Measurements from ENCODE around the gene TPGS1.
A peak's percentile ranks its signal among the peaks of the same experiment; 100 is the strongest.

TPGS1 gene

GRCh38 chr19:519449-519865, 12.2 kb downstream of the TPGS1 start:
- DNase-seq = no peak

- DNase-seq = no peak
Observed at GRCh38 chr19:522726-523125, 15.4 kb downstream of the TPGS1 start.

GRCh38 chr19:524062-524674, 16.9 kb downstream of the TPGS1 start:
- peak; percentile 24 for DNase-seq

- no peak for DNase-seq
Observed at GRCh38 chr19:525029-525428, 17.7 kb downstream of the TPGS1 start.

GRCh38 chr19:525857-526419, 18.6 kb downstream of the TPGS1 start:
- no peak for DNase-seq

DNA sequence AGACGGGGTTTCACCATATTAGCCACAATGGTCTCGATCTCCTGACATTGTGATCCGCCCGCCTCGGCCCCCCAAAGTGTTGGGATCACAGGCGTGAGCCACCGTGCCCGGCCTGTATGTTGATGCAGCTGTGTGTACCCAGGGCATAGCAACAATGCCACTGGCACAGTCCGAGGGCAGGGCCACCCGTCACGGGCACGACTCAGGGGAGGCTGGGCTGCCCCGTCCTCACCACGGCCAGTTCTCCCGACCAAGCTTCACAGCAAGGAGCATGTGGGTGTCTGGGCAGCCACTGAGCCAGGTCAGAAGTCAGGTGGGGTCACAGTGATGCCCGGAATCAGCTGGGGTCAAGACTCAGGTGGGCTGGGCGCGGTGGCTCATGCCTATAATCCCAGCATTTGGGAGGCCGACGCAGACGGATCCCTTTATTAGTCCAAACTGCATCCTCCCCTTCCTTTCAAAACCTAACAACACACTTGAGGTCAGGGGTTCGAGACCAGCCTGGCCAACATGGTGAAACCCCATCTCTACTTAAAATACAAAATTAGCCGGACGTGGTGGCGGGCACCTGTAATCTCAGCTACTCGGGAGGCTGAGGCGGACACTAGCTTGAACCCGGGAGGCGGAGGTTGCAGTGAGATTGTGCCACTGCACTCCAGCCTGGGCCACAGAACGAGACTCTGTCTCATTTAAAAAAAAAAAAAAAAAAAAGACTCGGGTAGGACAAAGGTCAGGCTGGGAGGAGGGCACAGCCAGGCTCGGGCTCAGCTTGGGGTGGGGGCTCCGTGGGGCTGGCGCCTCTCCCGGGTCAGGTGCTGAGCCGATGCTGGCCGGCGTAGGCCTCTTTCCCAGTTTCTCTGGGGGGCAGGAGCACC, 23.1 kb downstream of the TPGS1 start:
- DNase-seq = no peak

- DNase-seq = peak; percentile 84
Observed at GRCh38 chr19:531009-531752, 23.9 kb downstream of the TPGS1 start.

DNA sequence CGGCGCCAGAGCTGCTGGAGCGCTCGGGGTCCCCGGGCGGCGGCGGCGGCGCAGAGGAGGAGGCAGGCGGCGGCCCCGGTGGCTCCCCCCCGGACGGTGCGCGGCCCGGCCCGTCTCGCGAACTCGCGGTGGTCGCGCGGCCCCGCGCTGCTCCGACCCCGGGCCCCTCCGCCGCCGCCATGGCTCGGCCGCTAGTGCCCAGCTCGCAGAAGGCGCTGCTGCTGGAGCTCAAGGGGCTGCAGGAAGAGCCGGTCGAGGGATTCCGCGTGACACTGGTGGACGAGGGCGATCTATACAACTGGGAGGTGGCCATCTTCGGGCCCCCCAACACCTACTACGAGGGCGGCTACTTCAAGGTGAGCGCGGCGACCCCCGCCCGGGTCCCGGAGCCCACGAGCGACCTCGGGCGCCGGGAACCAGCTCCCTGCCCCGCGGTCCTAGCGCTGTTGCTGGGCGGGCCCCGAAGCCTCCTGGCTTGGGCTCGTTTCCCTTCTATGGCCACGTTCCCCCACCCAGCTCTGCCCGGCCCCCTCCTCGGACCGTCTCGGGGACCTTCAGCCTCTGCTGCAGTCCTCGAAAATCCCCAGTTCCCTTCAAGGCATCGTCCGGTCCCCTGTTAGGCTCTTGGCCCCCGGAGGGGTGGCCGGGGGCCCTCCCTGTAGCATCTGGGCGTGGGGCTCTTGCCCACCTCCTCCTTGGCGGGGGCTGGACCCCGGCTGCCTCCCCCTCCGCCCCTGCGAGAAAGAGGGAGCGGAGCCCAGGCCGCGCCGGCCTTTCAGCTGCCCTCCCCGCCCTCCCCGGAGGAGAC, 24.7 kb downstream of the TPGS1 start, which contains the start of gene CDC34:
Gene CDC34 (plus strand): TSS at position 8 of the 808 bp plus-strand sequence. CDS start 172 bp downstream, at position 180.
- no peak for DNase-seq

DNA sequence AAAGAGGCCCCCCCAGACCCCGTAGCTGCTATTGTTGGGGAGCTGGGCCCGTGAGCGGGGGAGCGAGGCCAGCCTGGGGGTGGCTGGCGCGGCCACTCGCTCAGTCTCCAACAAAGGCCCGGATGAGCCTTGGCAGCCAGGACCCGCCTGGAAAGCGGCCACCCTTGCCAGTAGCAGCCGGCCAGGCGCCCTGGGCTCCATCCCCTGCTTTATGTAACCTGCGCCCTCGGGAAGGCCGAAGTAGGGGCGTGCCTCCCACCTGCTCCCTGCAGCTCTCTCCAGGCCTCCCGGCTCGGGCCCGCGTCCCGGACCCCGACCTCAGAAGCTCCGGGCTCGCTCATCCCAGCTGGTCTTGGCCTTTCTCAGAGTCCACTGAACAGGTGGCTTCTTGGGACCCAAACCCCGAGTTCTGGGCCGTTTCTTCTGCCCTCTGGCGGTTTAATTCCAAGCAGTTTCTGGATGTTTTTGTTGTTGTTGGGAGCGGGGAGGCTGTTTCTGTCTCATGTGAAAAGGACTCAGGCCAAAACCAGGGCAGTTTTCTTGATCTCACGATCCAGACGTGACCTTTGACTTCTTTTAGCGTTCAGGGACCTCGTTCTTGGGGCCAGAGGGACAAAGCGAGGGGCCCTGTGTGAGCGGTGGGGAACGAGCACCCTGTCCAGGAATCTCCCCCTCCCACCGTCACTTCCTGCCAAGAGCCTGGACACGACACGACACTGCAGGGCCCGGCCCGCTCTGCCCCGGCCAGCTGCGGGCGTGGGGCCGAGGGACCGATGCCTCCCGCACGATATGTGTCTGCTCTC, 25.5 kb downstream of the TPGS1 start:
- peak; percentile 61 for DNase-seq

GRCh38 chr19:533364-534058, 26.2 kb downstream of the TPGS1 start:
- DNase-seq = no peak

DNA sequence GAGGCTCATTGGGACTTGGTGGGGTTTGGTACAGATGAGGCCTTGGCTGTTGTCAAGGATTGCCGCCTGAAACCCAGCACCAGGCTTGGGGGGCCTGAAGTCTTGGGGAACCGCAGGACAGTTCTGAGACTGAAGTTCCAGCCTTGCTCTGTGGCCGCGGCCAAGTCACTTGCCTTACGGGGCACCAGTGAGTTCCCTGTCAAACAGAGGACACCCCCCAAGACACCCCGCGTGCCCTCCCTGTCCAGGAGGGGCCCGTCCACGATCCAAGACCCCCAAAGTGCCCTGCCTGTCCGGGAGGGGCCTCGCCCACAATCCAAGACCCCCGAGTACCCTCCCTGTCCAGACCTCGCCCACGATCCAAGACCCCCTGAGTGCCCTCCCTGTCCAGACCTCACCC, 26.8 kb downstream of the TPGS1 start:
- no peak for DNase-seq

- no peak for DNase-seq
Observed at GRCh38 chr19:535017-535835, 27.9 kb downstream of the TPGS1 start.

GRCh38 chr19:536031-536880, 29.0 kb downstream of the TPGS1 start:
- no peak for DNase-seq

DNA sequence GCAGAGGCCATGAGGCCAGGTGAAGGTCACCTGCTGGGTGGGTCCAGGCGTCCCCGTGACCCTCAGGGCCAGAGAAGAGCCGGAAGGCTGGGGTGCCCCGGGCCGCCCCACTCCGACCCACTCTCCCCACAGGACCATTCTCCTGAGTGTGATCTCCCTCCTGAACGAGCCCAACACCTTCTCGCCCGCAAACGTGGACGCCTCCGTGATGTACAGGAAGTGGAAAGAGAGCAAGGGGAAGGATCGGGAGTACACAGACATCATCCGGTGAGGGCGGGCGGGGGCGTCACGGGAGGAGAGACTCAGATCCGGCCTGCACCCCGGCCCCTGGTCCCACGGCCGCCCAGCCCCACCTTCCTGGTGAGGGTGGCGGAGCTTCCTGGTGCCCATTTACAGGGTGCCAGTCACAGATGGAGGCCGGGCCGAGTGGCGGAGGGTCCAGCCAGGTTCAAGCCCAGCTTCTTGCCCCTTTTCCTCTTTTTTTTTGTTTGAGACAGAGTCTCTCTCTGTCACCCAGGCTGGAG, 29.6 kb downstream of the TPGS1 start:
- DNase-seq = no peak

DNA sequence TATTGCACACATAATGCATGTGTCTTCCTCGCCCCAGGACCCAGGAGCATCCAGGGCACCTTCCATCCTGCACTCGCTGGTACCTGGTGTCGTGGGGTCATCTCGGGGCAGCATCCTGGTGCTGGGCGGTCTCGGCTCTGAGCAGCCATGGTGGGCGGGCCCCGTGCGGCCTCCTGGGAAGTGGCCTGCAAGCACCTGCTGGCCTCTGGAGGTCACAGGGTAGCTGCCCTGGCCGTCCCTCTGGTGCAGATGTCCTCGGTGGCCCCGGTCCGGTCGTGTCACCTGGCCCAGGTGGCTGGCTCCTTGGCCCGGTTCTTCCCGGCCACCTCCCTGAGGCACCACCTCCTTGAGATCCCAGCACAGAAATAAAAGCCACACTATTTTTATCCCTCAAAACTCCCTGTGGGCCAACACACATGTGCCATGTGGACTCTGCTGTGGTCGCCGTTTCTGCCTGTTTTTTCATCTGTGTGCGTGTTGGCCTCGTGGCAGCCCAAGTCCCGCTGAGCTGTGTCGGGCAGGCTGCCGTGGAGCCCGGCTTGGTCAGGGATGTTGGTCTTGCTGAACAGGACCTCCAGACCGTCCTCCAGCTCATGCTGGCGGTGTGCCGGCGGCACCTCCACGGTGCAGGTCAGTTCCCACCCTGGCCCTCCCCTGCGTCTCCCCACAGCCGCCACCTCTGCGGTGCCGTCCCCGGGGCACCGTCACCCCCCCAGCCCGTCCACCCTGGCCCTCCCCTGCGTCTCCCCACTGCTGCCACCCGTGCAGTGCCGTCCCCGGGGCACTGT, 31.5 kb downstream of the TPGS1 start:
- no peak for DNase-seq

- DNase-seq = no peak
Observed at GRCh38 chr19:539429-540030, 32.2 kb downstream of the TPGS1 start.

Measured in fibroblast of skin of abdomen (primary cell).